K562 treated with DMSO at 1 percent for 12 hours (cell line): ENCODE data around the gene CXXC5. TPM values are rescaled to one million over a fixed set of nuclear protein-coding genes. Genes with fewer than 3 reads are reported as not detected.

ENCODE experiments used
- total RNA-seq: library from RNA; unstranded; fragments of 300-600 nt; gene quantifications from 2 replicates; pipeline ENCODE4 v1.2.3, GENCODE V29; 2022; ENCODE audit not compliant: insufficient read depth

CXXC5 gene
- 80.1 and 103 TPM in 2 replicates for total RNA-seq

GRCh38 chr5:139648205-139649081 is at the start of gene CXXC5:
Gene CXXC5 (plus strand): TSS chr5:139648349. CDS start chr5:139680524, 32,175 bp downstream.

Other genes starting within 250 kb of the CXXC5 start
- gene SPATA24, start 244.3 kb upstream of the CXXC5 start, total RNA-seq: 9.5 TPM in 1 of 2 replicates, not detected in the other
- 3.1 and 3.4 TPM in 2 replicates for gene DNAJC18, start 208.8 kb upstream of the CXXC5 start, total RNA-seq
- not detected in 2 replicates for gene ECSCR, start 185.6 kb upstream of the CXXC5 start, total RNA-seq
- not detected in 2 replicates for gene SMIM33, start 177.3 kb upstream of the CXXC5 start, total RNA-seq
- gene STING1, start 165.6 kb upstream of the CXXC5 start, total RNA-seq: 62.4 and 97.5 TPM in 2 replicates
- gene UBE2D2, start 87.0 kb upstream of the CXXC5 start, total RNA-seq: 114 and 124 TPM in 2 replicates
- 0.17 TPM in 1 of 2 replicates, not detected in the other for gene PSD2, start 147.5 kb downstream of the CXXC5 start, total RNA-seq